ENCODE measurements around the gene SCARB1. TPM values are rescaled to one million over a fixed set of nuclear protein-coding genes. Genes with fewer than 3 reads are reported as not detected.

The SCARB1 gene
- total RNA-seq, 1 donor from 2014 or later: 16.9 TPM

- Mint-ChIP-seq H3K9me3 (ENCODE audit: unreplicated experiment) (no peaks in the 10 kb centered on the region), H3K4me3 (ENCODE audit: unreplicated experiment) (no peak overlapping the region), H3K27me3 (ENCODE audit: unreplicated experiment) (peaks cover 19% of the 10 kb centered on the region), H3K27ac (ENCODE audit: unreplicated experiment) (no peak overlapping the region), H3K36me3 (ENCODE audit: low read depth, unreplicated experiment) (no peaks in the 10 kb centered on the region), H3K4me1 (ENCODE audit: unreplicated experiment) (peaks cover 35% of the 10 kb centered on the region)
- TF ChIP-seq, protein P1, sequence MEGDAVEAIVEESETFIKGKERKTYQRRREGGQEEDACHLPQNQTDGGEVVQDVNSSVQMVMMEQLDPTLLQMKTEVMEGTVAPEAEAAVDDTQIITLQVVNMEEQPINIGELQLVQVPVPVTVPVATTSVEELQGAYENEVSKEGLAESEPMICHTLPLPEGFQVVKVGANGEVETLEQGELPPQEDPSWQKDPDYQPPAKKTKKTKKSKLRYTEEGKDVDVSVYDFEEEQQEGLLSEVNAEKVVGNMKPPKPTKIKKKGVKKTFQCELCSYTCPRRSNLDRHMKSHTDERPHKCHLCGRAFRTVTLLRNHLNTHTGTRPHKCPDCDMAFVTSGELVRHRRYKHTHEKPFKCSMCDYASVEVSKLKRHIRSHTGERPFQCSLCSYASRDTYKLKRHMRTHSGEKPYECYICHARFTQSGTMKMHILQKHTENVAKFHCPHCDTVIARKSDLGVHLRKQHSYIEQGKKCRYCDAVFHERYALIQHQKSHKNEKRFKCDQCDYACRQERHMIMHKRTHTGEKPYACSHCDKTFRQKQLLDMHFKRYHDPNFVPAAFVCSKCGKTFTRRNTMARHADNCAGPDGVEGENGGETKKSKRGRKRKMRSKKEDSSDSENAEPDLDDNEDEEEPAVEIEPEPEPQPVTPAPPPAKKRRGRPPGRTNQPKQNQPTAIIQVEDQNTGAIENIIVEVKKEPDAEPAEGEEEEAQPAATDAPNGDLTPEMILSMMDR (IDR thresholded peaks at IDR 0.05; ENCODE audit: unreplicated experiment): no peak
- no peak for DNase-seq (ENCODE audit: low spot score)
Observed at GRCh38 chr12:124866883-124867400, 3.3 kb upstream of the SCARB1 start.

GRCh38 chr12:124866195-124866882 is 2.7 kb upstream of the SCARB1 start:
- DNase-seq (ENCODE audit: low spot score): no peak
- Mint-ChIP-seq H3K27me3 (ENCODE audit: unreplicated experiment) (peaks cover 25% of the 10 kb centered on the region), H3K36me3 (ENCODE audit: low read depth, unreplicated experiment) (no peaks in the 10 kb centered on the region), H3K9me3 (ENCODE audit: unreplicated experiment) (no peaks in the 10 kb centered on the region), H3K4me1 (ENCODE audit: unreplicated experiment) (peaks cover 33% of the 10 kb centered on the region), H3K4me3 (ENCODE audit: unreplicated experiment) (no peak overlapping the region), H3K27ac (ENCODE audit: unreplicated experiment) (no peak overlapping the region)
- TF ChIP-seq, protein P1 (IDR thresholded peaks at IDR 0.05; ENCODE audit: unreplicated experiment): no peak

GRCh38 chr12:124865728-124866127 is 2.1 kb upstream of the SCARB1 start:
- H3K27me3 Mint-ChIP-seq (ENCODE audit: unreplicated experiment): peaks cover 25% of the 10 kb centered on the region
- peaks cover 29% of the 10 kb centered on the region for H3K4me1 Mint-ChIP-seq (ENCODE audit: unreplicated experiment)
- no peaks in the 10 kb centered on the region for H3K9me3 Mint-ChIP-seq (ENCODE audit: unreplicated experiment)
- TF ChIP-seq, protein P1 (IDR thresholded peaks at IDR 0.05; ENCODE audit: unreplicated experiment): no peak
- DNase-seq (ENCODE audit: low spot score): no peak
- no peaks in the 10 kb centered on the region for H3K36me3 Mint-ChIP-seq (ENCODE audit: low read depth, unreplicated experiment)
- H3K4me3 Mint-ChIP-seq (ENCODE audit: unreplicated experiment): no peak overlapping the region
- no peak overlapping the region for H3K27ac Mint-ChIP-seq (ENCODE audit: unreplicated experiment)

DNA sequence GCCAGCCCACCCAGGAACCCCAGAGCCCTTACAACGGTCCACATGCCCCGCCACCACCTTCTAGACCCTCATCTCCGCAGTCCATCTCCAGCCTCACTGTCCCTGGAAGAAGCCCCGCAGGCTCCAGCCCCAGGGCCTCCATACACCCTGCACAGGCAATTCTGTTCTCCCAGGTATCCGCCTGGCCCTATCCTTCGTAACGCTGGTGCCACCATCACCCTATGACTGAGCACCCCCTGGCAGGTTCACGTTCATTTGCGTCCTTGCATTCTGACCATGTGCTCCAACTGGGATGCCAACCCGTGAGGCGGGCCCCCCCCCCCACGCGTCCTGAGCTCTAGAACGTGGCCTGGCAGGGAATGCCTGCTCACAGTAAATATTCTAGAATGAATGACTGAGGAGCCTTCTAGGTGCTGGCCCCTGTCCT is 675 bp upstream of the SCARB1 start:
- DNase-seq (ENCODE audit: low spot score): no peak
- H3K4me3 Mint-ChIP-seq (ENCODE audit: unreplicated experiment): peak overlapping the region; percentile 76
- no peaks in the 10 kb centered on the region for H3K9me3 Mint-ChIP-seq (ENCODE audit: unreplicated experiment)
- peaks cover 25% of the 10 kb centered on the region for H3K27me3 Mint-ChIP-seq (ENCODE audit: unreplicated experiment)
- peak overlapping the region; percentile 72 for H3K27ac Mint-ChIP-seq (ENCODE audit: unreplicated experiment)
- H3K36me3 Mint-ChIP-seq (ENCODE audit: low read depth, unreplicated experiment): no peaks in the 10 kb centered on the region
- peaks cover 28% of the 10 kb centered on the region for H3K4me1 Mint-ChIP-seq (ENCODE audit: unreplicated experiment)
- TF ChIP-seq, protein P1 (IDR thresholded peaks at IDR 0.05; ENCODE audit: unreplicated experiment): no peak

DNA sequence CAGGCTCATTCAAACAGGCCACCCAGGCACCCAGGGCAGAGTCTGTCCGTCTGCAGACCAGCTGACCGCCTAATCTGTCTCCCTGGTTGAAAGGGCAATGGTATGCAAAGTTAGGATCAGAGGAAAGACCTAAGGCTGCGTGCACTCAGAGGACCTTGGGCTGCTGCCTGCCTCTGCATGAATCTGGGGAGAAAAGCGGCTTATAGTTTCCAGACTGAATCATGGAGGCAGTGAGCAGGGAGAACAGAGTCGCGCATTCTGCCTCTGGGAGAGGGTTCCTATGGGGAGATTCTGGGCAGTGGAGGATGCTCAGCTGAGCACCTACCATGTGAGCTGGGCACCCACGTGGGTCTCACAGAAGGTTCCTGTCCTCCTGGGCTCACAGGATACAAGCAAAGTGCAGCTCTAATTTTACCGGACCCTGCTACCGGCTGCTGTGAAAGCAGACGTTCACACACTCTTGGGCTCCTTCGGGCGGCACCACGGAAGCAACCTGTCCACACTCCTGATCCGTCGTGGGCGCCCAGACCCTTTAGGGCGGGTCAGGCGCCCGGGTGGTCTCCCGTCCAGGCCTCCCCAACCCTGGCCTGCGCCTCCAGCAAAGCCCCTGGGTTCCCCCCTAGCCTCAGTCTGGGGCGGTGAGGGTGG is 772 bp downstream of the SCARB1 start:
- H3K27me3 Mint-ChIP-seq (ENCODE audit: unreplicated experiment): peaks cover 23% of the 10 kb centered on the region
- peaks cover 17% of the 10 kb centered on the region for H3K4me1 Mint-ChIP-seq (ENCODE audit: unreplicated experiment)
- H3K36me3 Mint-ChIP-seq (ENCODE audit: low read depth, unreplicated experiment): no peaks in the 10 kb centered on the region
- DNase-seq (ENCODE audit: low spot score): no peak
- H3K9me3 Mint-ChIP-seq (ENCODE audit: unreplicated experiment): no peaks in the 10 kb centered on the region
- peak overlapping the region; percentile 67 for H3K27ac Mint-ChIP-seq (ENCODE audit: unreplicated experiment)
- peak overlapping the region; percentile 74 for H3K4me3 Mint-ChIP-seq (ENCODE audit: unreplicated experiment)
- TF ChIP-seq, protein P1 (IDR thresholded peaks at IDR 0.05; ENCODE audit: unreplicated experiment): no peak

Measured in endothelial cell (in vitro differentiated cells).